Measurements from ENCODE around the gene ZP2. TPM values are rescaled to one million over a fixed set of nuclear protein-coding genes. Genes with fewer than 3 reads are reported as not detected.
A peak's percentile ranks its signal among the peaks of the same experiment; 100 is the strongest.

ZP2 gene
- total RNA-seq, 1 experiment from 2014 or later: not detected

- Histone ChIP-seq H3K4me3 (replicated peaks in 1 of 2; ENCODE audit: low read depth in 1 of 2, low read length in 2 of 2) (no peak overlapping the region), H2AFZ (ENCODE audit: low read depth, low read length, poor library complexity, severe bottlenecking) (no peak overlapping the region), H3K9ac (ENCODE audit: low read length) (no peak overlapping the region), H3K4me2 (ENCODE audit: low read length) (no peak overlapping the region), H3K9me2 (ENCODE audit: insufficient read depth) (no peaks in the 10 kb centered on the region), H3K79me2 (ENCODE audit: insufficient read depth, low read length) (no peaks in the 10 kb centered on the region), H4K20me1 (ENCODE audit: insufficient read depth) (no peaks in the 10 kb centered on the region), H3K27ac (ENCODE audit: low read depth, low read length) (no peak overlapping the region), H3K27me3 (ENCODE audit: insufficient read depth, low read length) (no peaks in the 10 kb centered on the region), H3K4me1 (ENCODE audit: control insufficient read depth in 1 of 2, insufficient read depth in 2 of 2, low read length in 2 of 2) (no peaks in the 10 kb centered on the region), H3K9me3 (ENCODE audit: control insufficient read depth in 1 of 2, insufficient read depth in 1 of 2, low read depth in 1 of 2, low read length in 2 of 2) (no peaks in the 10 kb centered on the region), H3K36me3 (ENCODE audit: control insufficient read depth in 1 of 2, insufficient read depth in 2 of 2, low read length in 2 of 2) (peaks cover 13 to 31% of the 10 kb centered on the region in 2 experiments; a peak in 2 of 4 replicates)
- POLR2A ChIA-PET: no interaction called here
- TF ChIP-seq CBX3 (IDR thresholded peaks at IDR 0.05; ENCODE audit: low read depth) (no peak), RAD21 (IDR thresholded peaks at IDR 0.05; ENCODE audit: low read depth) (no peak), ZBTB33 (IDR thresholded peaks at IDR 0.05; ENCODE audit: extremely low read depth, insufficient replicate concordance, low read length) (no peak), SRF (IDR thresholded peaks at IDR 0.05; ENCODE audit: low read depth) (no peak), EZH2 (IDR thresholded peaks at IDR 0.05) (no peak), YY1 (IDR thresholded peaks at IDR 0.05; ENCODE audit: extremely low read depth, insufficient replicate concordance, low read depth, low read length) (no peak), FOSL1 (IDR thresholded peaks at IDR 0.05; ENCODE audit: low read depth) (no peak), ZFX (IDR thresholded peaks at IDR 0.05) (no peak), TCF7L2 (IDR thresholded peaks at IDR 0.05; ENCODE audit: borderline replicate concordance, extremely low read depth, insufficient read depth, insufficient read length) (no peak), SIN3A (IDR thresholded peaks at IDR 0.05; ENCODE audit: low read depth) (no peak), ZNF274 (IDR thresholded peaks at IDR 0.05; ENCODE audit: low read depth, low read length) (no peak), POLR2AphosphoS5 (IDR thresholded peaks at IDR 0.05; ENCODE audit: low read depth, low read length) (no peak), ELF1 (IDR thresholded peaks at IDR 0.05; ENCODE audit: borderline replicate concordance, low read depth) (no peak)
- ATAC-seq (no peak), DNase-seq (ENCODE audit: low read depth, low spot score) (no peak)
- TSS peak; percentile 41 for BruUV-seq (replicated peaks)
- CTCF ChIA-PET: interaction anchor here (1.4 kb wide), 1 partner anchor 8 kb away, joined by 3 read pairs; no protein-coding TSS in a partner anchor
- RAD21 ChIA-PET (ENCODE audit: low non-redundant PET in 1 of 2, low total read pairs in 2 of 2, uncharacterized antibody in 2 of 2, unreplicated experiment in 2 of 2): no interaction called here
- intact Hi-C loops (cut with micrococcal nuclease): no loop called here
Observed at GRCh38 chr16:21179983-21180365, 31.4 kb downstream of the ZP2 start.

Data from HCT116 (cell line).